GM12891 (cell line): ENCODE results near the gene KIF4A.

ENCODE experiments used
- DNase-seq: peaks from one replicate; pipeline ENCODE4 v3.0.0; 2011; ENCODE audit warnings: low spot score; ENCODE audit not compliant: insufficient read length
- FAIRE-seq: peaks from 2 replicates; lab custom pipeline; 2011; peaks lifted over from hg19 to GRCh38; lab: Jason Lieb, UNC
- PAX5 ChIP-seq: IDR thresholded peaks from 2 replicates; pipeline ENCODE4 v1.6.1; 2011; ENCODE audit warnings: low read length, moderate library complexity, mild to moderate bottlenecking; ENCODE audit not compliant: insufficient read depth, severe bottlenecking
- POLR2A ChIP-seq: IDR thresholded peaks from 2 replicates; pipeline ENCODE4 v1.6.1; 2011; ENCODE audit warnings: low read depth, low read length, control low read depth
- POLR2AphosphoS5 ChIP-seq: IDR thresholded peaks from 2 replicates; pipeline ENCODE4 v1.6.1; 2011; ENCODE audit warnings: low read depth, low read length, control low read depth
- POU2F2 ChIP-seq: IDR thresholded peaks from 2 replicates; pipeline ENCODE4 v1.6.1; 2011; ENCODE audit warnings: low read depth, mild to moderate bottlenecking, control low read depth, low read length, moderate library complexity
- SPI1 ChIP-seq: IDR thresholded peaks from 2 replicates; pipeline ENCODE4 v1.6.1; 2011; ENCODE audit warnings: low read depth, low read length, control low read depth
- TAF1 ChIP-seq: IDR thresholded peaks from 2 replicates; pipeline ENCODE4 v1.6.1; 2011; ENCODE audit warnings: low read depth, low read length, control low read depth

KIF4A gene

GRCh38 chrX:70426286-70427278 is 136.7 kb downstream of the KIF4A start:
- TF ChIP-seq POLR2AphosphoS5 = no peak
- no peak for TF ChIP-seq PAX5
- no peak for TF ChIP-seq POLR2A
- TF ChIP-seq TAF1 = no peak
- TF ChIP-seq POU2F2 = no peak
- TF ChIP-seq SPI1 = no peak
- DNase-seq (no peak), FAIRE-seq (no peak)

GRCh38 chrX:70427365-70427764 is 137.5 kb downstream of the KIF4A start:
- no peak for DNase-seq
- peak; percentile 41 for FAIRE-seq
- TF ChIP-seq SPI1 (no peak), PAX5 (no peak), POLR2A (no peak), POLR2AphosphoS5 (no peak), TAF1 (no peak), POU2F2 (no peak)

DNA sequence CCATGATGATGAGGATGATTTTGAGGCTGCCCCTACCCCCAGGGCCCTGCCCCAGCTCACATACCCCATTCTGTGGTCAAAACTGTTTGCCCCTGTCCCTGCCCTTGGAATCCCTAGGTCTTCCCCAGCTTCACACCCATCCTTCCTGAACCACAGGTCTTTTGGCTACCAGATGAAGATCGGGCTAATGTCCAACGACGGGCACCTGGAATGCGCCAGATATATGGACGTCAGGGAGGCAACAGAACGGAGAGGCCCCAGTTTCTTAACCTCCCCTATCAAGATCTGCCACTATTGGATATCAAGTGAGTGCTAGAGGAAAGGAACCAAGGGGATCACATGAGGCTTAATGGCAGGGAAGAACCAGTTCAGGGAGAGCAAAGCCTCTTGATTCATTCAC is 139.9 kb downstream of the KIF4A start:
- no peak for DNase-seq
- no peak for FAIRE-seq
- TF ChIP-seq POLR2A (no peak), POLR2AphosphoS5 (no peak), PAX5 (no peak), SPI1 (no peak), POU2F2 (no peak), TAF1 (no peak)

- TF ChIP-seq POU2F2 (no peak), SPI1 (no peak), PAX5 (no peak), TAF1 (no peak), POLR2AphosphoS5 (no peak), POLR2A (no peak)
- FAIRE-seq (no peak), DNase-seq (no peak)
These were observed 143.3 kb downstream of the KIF4A start for GRCh38 chrX:70432936-70433847.

GRCh38 chrX:70433848-70434351 is 144.0 kb downstream of the KIF4A start:
- peak; percentile 100 for FAIRE-seq
- peak; percentile 56 for DNase-seq
- TF ChIP-seq TAF1 (no peak), POLR2A (no peak), POU2F2 (no peak), POLR2AphosphoS5 (no peak), PAX5 (no peak), SPI1 (no peak)

GRCh38 chrX:70434352-70434866 is 144.5 kb downstream of the KIF4A start:
- DNase-seq = peak; percentile 54
- no peak for FAIRE-seq
- no peak for TF ChIP-seq POLR2A
- no peak for TF ChIP-seq SPI1
- no peak for TF ChIP-seq TAF1
- no peak for TF ChIP-seq PAX5
- no peak for TF ChIP-seq POU2F2
- no peak for TF ChIP-seq POLR2AphosphoS5

GRCh38 chrX:70434914-70435586 is 145.1 kb downstream of the KIF4A start:
- FAIRE-seq = peak; percentile 93
- no peak for DNase-seq
- TF ChIP-seq POU2F2 (no peak), POLR2A (no peak), TAF1 (no peak), POLR2AphosphoS5 (no peak), PAX5 (no peak)

- FAIRE-seq = peak; percentile 72
- DNase-seq = no peak
- TF ChIP-seq POU2F2 (no peak), TAF1 (no peak), SPI1 (no peak), POLR2A (no peak), PAX5 (no peak), POLR2AphosphoS5 (no peak)
These were observed 146.4 kb downstream of the KIF4A start for GRCh38 chrX:70436343-70436742.

DNA sequence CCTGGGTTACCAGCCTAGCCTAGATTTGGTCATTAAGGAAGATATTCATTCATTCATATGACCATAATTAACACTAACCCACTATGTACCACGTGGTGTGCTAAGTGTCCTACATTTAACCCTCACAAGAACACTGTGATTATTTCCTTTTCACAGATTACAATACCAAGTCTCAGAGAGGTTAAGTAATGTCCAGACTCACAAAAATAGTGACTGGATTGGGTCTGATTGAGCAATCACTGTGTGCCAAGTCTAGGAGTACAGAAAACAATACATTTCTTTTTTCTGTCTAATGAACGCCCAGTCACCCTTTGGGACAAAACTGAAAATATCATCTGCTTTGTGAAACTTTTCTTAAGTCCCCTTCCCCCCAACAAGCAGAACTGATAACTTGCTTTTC is 147.1 kb downstream of the KIF4A start:
- DNase-seq = no peak

More for the DNA sequence above, 147.1 kb downstream of the KIF4A start:
- no peak for TF ChIP-seq POLR2A
- no peak for TF ChIP-seq POLR2AphosphoS5
- no peak for TF ChIP-seq SPI1
- TF ChIP-seq PAX5 = no peak
- TF ChIP-seq POU2F2 = no peak
- TF ChIP-seq TAF1 = no peak
- FAIRE-seq = peak; percentile 28
